Stomach (tissue), 4 donors: ENCODE results near the gene P2RY13.

Experiments
- CTCF ChIP-seq, 7 experiments: fragments of 450-650 bp in 4 of 7; fragments of 200-600 bp in 3 of 7; sonication (generic) in 3 of 7; IDR thresholded peaks; one replicate each; pipeline ENCODE4 v1.5.1; 2016 to 2019; ENCODE audit warnings: antibody characterized with exemption in 7 of 7, control low read depth in 2 of 7, mild to moderate bottlenecking in 1 of 7
- POLR2AphosphoS5 ChIP-seq, 3 donors: sonication (generic); formaldehyde crosslinking; IDR thresholded peaks; one replicate each; pipeline ENCODE4 v1.6.1; 2016; ENCODE audit warnings: antibody characterized with exemption in 3 of 3

DNA sequence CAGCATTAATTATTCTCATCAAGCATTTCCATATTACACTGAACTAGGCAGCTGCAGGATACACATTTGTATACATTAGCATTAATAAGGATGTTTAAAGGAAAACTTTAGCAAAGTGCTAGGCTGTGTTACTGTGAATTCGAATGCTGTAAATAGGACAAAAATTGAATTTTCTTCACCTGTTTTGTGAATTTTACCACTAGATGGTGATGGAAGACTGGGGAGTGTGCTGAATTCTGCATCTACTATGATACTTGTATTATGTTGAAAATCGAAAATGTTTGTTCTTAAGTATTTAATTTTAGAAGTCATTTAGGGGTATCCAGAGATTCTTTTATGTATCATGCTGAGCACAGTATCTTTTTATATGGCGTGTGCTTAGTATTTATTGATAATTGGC lies 38.7 kb downstream of the P2RY13 start:
- peak in 2 of 7 experiments; percentile 6 to 22 for TF ChIP-seq CTCF (IDR thresholded peaks at IDR 0.05)
- TF ChIP-seq POLR2AphosphoS5 (IDR thresholded peaks at IDR 0.05): no peak
